ENCODE results near the gene FAM83D. TPM values are rescaled to one million over a fixed set of nuclear protein-coding genes. Genes with fewer than 3 reads are reported as not detected.

FAM83D gene
- total and polyA plus RNA-seq, 8 donors: 0.06 to 0.38 (median 0.22) TPM; not detected in 1

- no peaks in the 10 kb centered on the region for H3K9me3 ChIP-seq
- WGBS, 2 donors: 55 to 61% methylated on average over 9 of the region's 9 CpGs
- no peak for FAIRE-seq
- intact Hi-C loops (cut with DNase I): no loop called here
- ATAC-seq: no peak
- H3K36me3 ChIP-seq: no peaks in the 10 kb centered on the region
- no peaks in the 10 kb centered on the region for H3K27me3 ChIP-seq
- TF ChIP-seq CTCF (IDR thresholded peaks at IDR 0.05): no peak
- no peaks in the 10 kb centered on the region for H3K4me1 ChIP-seq
- H3K4me3 ChIP-seq: no peak overlapping the region
- no peak overlapping the region for H3K27ac ChIP-seq
- no peak for DNase-seq
These were observed 5.4 kb upstream of the FAM83D start for GRCh38 chr20:38920851-38921250.

GRCh38 chr20:38924718-38925117 lies 1.5 kb upstream of the FAM83D start:
- no peak for ATAC-seq
- Histone ChIP-seq H3K4me1 (peaks cover 6 to 9% (median 6%) of the 10 kb centered on the region in 3 donors), H3K27me3 (no peaks in the 10 kb centered on the region), H3K4me3 (no peak overlapping the region), H3K36me3 (no peaks in the 10 kb centered on the region), H3K9me3 (no peaks in the 10 kb centered on the region), H3K27ac (no peak overlapping the region)
- intact Hi-C loops (cut with DNase I): no loop called here
- 85 to 90% methylated on average over 2 of the region's 2 CpGs for WGBS, 2 donors
- no peak for TF ChIP-seq CTCF (IDR thresholded peaks at IDR 0.05)
- FAIRE-seq: no peak
- DNase-seq: no peak

GRCh38 chr20:38926934-38927616 lies 858 bp downstream of the FAM83D start:
- ATAC-seq (no peak), FAIRE-seq (no peak), DNase-seq (no peak)
- peak overlapping the region; percentile 47 to 69 (median 56) for H3K4me3 ChIP-seq
- WGBS, 2 donors: 12 to 13% methylated on average over 27 of the region's 27 CpGs
- H3K27me3 ChIP-seq: no peaks in the 10 kb centered on the region
- intact Hi-C loops (cut with DNase I): no loop called here
- TF ChIP-seq CTCF (IDR thresholded peaks at IDR 0.05): no peak
- no peaks in the 10 kb centered on the region for H3K36me3 ChIP-seq
- peaks cover 6 to 9% (median 6%) of the 10 kb centered on the region in 3 donors for H3K4me1 ChIP-seq
- no peaks in the 10 kb centered on the region for H3K9me3 ChIP-seq
- no peak overlapping the region for H3K27ac ChIP-seq

GRCh38 chr20:38927902-38928578 lies 1.8 kb downstream of the FAM83D start:
- 66 to 71% methylated on average over 5 of the region's 5 CpGs for WGBS, 2 donors
- DNase-seq (no peak), FAIRE-seq (no peak), ATAC-seq (no peak)
- TF ChIP-seq CTCF (IDR thresholded peaks at IDR 0.05): no peak
- H3K36me3 ChIP-seq: no peaks in the 10 kb centered on the region
- no peak overlapping the region for H3K27ac ChIP-seq
- no peaks in the 10 kb centered on the region for H3K27me3 ChIP-seq
- H3K9me3 ChIP-seq: no peaks in the 10 kb centered on the region
- H3K4me3 ChIP-seq: no peak overlapping the region
- peaks cover 6 to 9% (median 6%) of the 10 kb centered on the region in 3 donors for H3K4me1 ChIP-seq
- intact Hi-C loops (cut with DNase I): no loop called here

GRCh38 chr20:38930242-38930569 lies 4.0 kb downstream of the FAM83D start:
- Histone ChIP-seq H3K9me3 (no peaks in the 10 kb centered on the region), H3K27ac (no peak overlapping the region), H3K4me3 (no peak overlapping the region), H3K27me3 (no peaks in the 10 kb centered on the region), H3K4me1 (peaks cover 6 to 9% (median 6%) of the 10 kb centered on the region in 3 donors), H3K36me3 (no peaks in the 10 kb centered on the region)
- FAIRE-seq: no peak
- ATAC-seq: no peak
- 81 to 95% methylated on average over 1 of the region's 1 CpG for WGBS, 2 donors
- no peak for TF ChIP-seq CTCF (IDR thresholded peaks at IDR 0.05)
- no peak for DNase-seq
- intact Hi-C loops (cut with DNase I): no loop called here
